Endothelial cell of umbilical vein (primary cell): ENCODE results near the gene CANT1. TPM values are rescaled to one million over a fixed set of nuclear protein-coding genes. Genes with fewer than 3 reads are reported as not detected.

Source experiments
- BruUV-seq: library from RNA; stranded (reverse); fragments of 400-500 nt; replicated peaks from 2 replicates; lab custom pipeline; 2021; lab: Mats Ljungman, UMichigan
- CTCF ChIA-PET: fragments of 300-600, 350-600 bp; sonication (Branson Sonifier 250); formaldehyde crosslinking; loops from one replicate; lab custom pipeline; 2021; ENCODE audit warnings: antibody characterized with exemption, inconsistent platforms; lab: Charles Lee
- POLR2A ChIA-PET: fragments of 300-600, 350-600 bp; sonication (Branson Sonifier 250); formaldehyde crosslinking; loops from one replicate; lab custom pipeline; 2021; ENCODE audit warnings: antibody characterized with exemption, inconsistent platforms; lab: Charles Lee
- DNase-seq: peaks from one replicate; pipeline ENCODE4 v3.0.0-alpha.2; 2011; ENCODE audit warnings: low read depth, low spot score
- FAIRE-seq: peaks from 2 replicates; lab custom pipeline; 2011; peaks lifted over from hg19 to GRCh38; lab: Jason Lieb, UNC
- H2AFZ ChIP-seq: 2 replicates; pipeline ENCODE4 v1.6.0; 2012; ENCODE audit warnings: low read depth, low read length, control low read depth, inconsistent platforms
- H3K27ac ChIP-seq: 2 replicates; pipeline ENCODE4 v1.5.1; 2011; ENCODE audit warnings: low read depth, mild to moderate bottlenecking, control low read depth, low read length, moderate library complexity; ENCODE audit not compliant: insufficient read depth
- H3K27me3 ChIP-seq, 2 experiments: 2 replicates each; pipeline versions ENCODE4 v1.6.0 to v1.6.1; 2011; ENCODE audit warnings: low read length in 2 of 2, mixed read lengths in 1 of 2; ENCODE audit not compliant: control insufficient read depth in 2 of 2, insufficient read depth in 2 of 2
- H3K36me3 ChIP-seq, 2 experiments: 2 replicates in 1 of 2; 3 replicates in 1 of 2; pipeline ENCODE4 v1.5.1; 2011; ENCODE audit warnings: low read length in 2 of 2, mild to moderate bottlenecking in 1 of 2, moderate library complexity in 1 of 2; ENCODE audit not compliant: control insufficient read depth in 2 of 2, insufficient read depth in 2 of 2; ENCODE audit errors: extremely low read depth in 1 of 2
- H3K4me1 ChIP-seq: 3 replicates; pipeline ENCODE4 v1.5.1; 2011; ENCODE audit warnings: mild to moderate bottlenecking, low read length; ENCODE audit not compliant: control insufficient read depth, insufficient read depth; ENCODE audit errors: extremely low read depth
- H3K4me2 ChIP-seq: 2 replicates; pipeline ENCODE4 v1.6.1; 2011; ENCODE audit warnings: low read length, control low read depth, mixed read lengths; ENCODE audit not compliant: insufficient read depth
- H3K4me3 ChIP-seq, 3 experiments: fragments of 200-600 bp in 1 of 3; sonication (generic), shearing (Covaris generic) in 1 of 3; replicated peaks in 1 of 3; 2 replicates each; pipeline ENCODE4 v1.5.1; 2011 to 2016; ENCODE audit warnings: control low read depth in 3 of 3, low read length in 3 of 3, mild to moderate bottlenecking in 2 of 3, inconsistent platforms in 1 of 3, low read depth in 1 of 3, moderate library complexity in 1 of 3; ENCODE audit not compliant: insufficient read depth in 1 of 3
- H3K79me2 ChIP-seq: 2 replicates; pipeline ENCODE4 v1.6.0; 2012; ENCODE audit warnings: low read length, inconsistent platforms; ENCODE audit not compliant: control insufficient read depth, insufficient read depth
- H3K9ac ChIP-seq: replicated peaks from 2 replicates; pipeline ENCODE3; 2011; ENCODE audit warnings: low read length, control low read depth; ENCODE audit not compliant: insufficient read depth; ENCODE audit errors: extremely low read depth
- H3K9me1 ChIP-seq: replicated peaks from 3 replicates; pipeline ENCODE4 v1.6.0; 2011; ENCODE audit warnings: mild to moderate bottlenecking, low read length; ENCODE audit not compliant: control insufficient read depth, insufficient read depth; ENCODE audit errors: extremely low read depth
- H3K9me3 ChIP-seq: replicated peaks from 2 replicates; pipeline ENCODE4 v1.5.1; 2012; ENCODE audit warnings: low read length, inconsistent platforms; ENCODE audit not compliant: control insufficient read depth, insufficient read depth
- H4K20me1 ChIP-seq: replicated peaks from 2 replicates; pipeline ENCODE3; 2011; ENCODE audit warnings: mild to moderate bottlenecking, low read length; ENCODE audit not compliant: control insufficient read depth, insufficient read depth; ENCODE audit errors: extremely low read depth
- EZH2 ChIP-seq: IDR thresholded peaks from 2 replicates; pipeline ENCODE4 v1.6.1; 2012; ENCODE audit warnings: borderline replicate concordance, low read depth, mild to moderate bottlenecking, moderate library complexity, low read length, inconsistent platforms; ENCODE audit not compliant: severe bottlenecking
- FOS ChIP-seq: IDR thresholded peaks from 2 replicates; pipeline ENCODE4 v1.6.1; 2011; ENCODE audit warnings: mild to moderate bottlenecking, low read length, moderate library complexity, borderline replicate concordance; ENCODE audit not compliant: insufficient read depth
- GATA2 ChIP-seq: IDR thresholded peaks from 2 replicates; pipeline ENCODE4 v1.7.0; 2011; ENCODE audit warnings: low read depth, mild to moderate bottlenecking, moderate library complexity, mixed read lengths, low read length; ENCODE audit not compliant: insufficient read length, insufficient read depth
- JUN ChIP-seq: IDR thresholded peaks from 2 replicates; pipeline ENCODE4 v1.6.1; 2011; ENCODE audit warnings: borderline replicate concordance, low read depth; ENCODE audit not compliant: insufficient read length, insufficient read depth
- POLR2A ChIP-seq: IDR thresholded peaks from 2 replicates; pipeline ENCODE4 v1.6.1; 2012; ENCODE audit warnings: low read depth, mild to moderate bottlenecking, control low read depth, low read length
- POLR2AphosphoS5 ChIP-seq: IDR thresholded peaks from 2 replicates; pipeline ENCODE4 v1.6.1; 2012; ENCODE audit warnings: low read depth, mild to moderate bottlenecking, control low read depth, low read length, moderate library complexity; ENCODE audit not compliant: insufficient read depth
- dilution Hi-C: fragments of 300-500 bp; cut with MboI; formaldehyde crosslinking; loops from one replicate; pipeline ENCODE4 v1.15.0; 2019; ENCODE audit warnings: low sequenced_read_pairs; ENCODE audit not compliant: extremely low pct_ligation_motif_present
- intact Hi-C: fragments of 100-400 bp; cut with micrococcal nuclease; formaldehyde crosslinking; loops from one replicate; pipeline ENCODE4 v1.10.0; 2022
- polyA plus RNA-seq, 4 experiments: library from polyadenylated mRNA; depleted of rRNA in 3 of 4; stranded (reverse) in 3 of 4; unstranded in 1 of 4; fragments of >200 nt; gene quantifications; 2 replicates each; pipeline versions ENCODE4 v1.2.1 to v1.2.3, GENCODE V29; 2011 to 2012; ENCODE audit warnings: missing spikeins in 1 of 4
- total RNA-seq: library from RNA; stranded (reverse); gene quantifications from 2 replicates; pipeline ENCODE4 v1.2.3, GENCODE V29; 2021

CANT1 gene
- total and polyA plus RNA-seq, 2 donors (not counting 3 experiments of a cell fraction or from before 2014, with no cell fraction given), result 85.0 to 93.6 TPM

- Histone ChIP-seq H3K9me3 (no peaks in the 10 kb centered on the region), H3K4me1 (peaks cover 50% of the 10 kb centered on the region), H3K4me2 (no peak overlapping the region), H3K79me2 (peaks cover 42% of the 10 kb centered on the region), H3K27ac (peak overlapping the region; percentile 61), H4K20me1 (no peaks in the 10 kb centered on the region), H2AFZ (peak overlapping the region; percentile 47), H3K9ac (peak overlapping the region; percentile 76), H3K9me1 (no peaks in the 10 kb centered on the region), H3K27me3 (no peaks in the 10 kb centered on the region), H3K4me3 (no peak overlapping the region), H3K36me3 (peaks cover 0 to 3% of the 10 kb centered on the region in 2 experiments)
- no peak for TF ChIP-seq GATA2
- no peak for TF ChIP-seq POLR2AphosphoS5
- TF ChIP-seq FOS, result no peak
- no peak for TF ChIP-seq POLR2A
- no peak for TF ChIP-seq JUN
- TF ChIP-seq EZH2, result no peak
- FAIRE-seq, result no peak
- DNase-seq, result no peak
- dilution Hi-C loops, result no loop called here
- POLR2A ChIA-PET, result interaction anchor here (0.6 kb wide), 1 partner anchor 16 kb away, joined by 3 read pairs; no protein-coding TSS in a partner anchor
- BruUV-seq, result no TSS peak
- intact Hi-C loops, result no loop called here
- CTCF ChIA-PET, result interaction anchor here (0.9 to 2.6 kb wide), 6 partner anchors 10 to 39 kb away, joined by 3 to 7 read pairs (median 4); no protein-coding TSS in a partner anchor
Measured at GRCh38 chr17:79010304-79010646, 711 bp upstream of the CANT1 start.
